Renal pelvis (tissue), 4 donors: Measurements from ENCODE around the gene CBL. TPM values are rescaled to one million over a fixed set of nuclear protein-coding genes. Genes with fewer than 3 reads are reported as not detected.

Experiments
- DNase-seq: peaks from one replicate; pipeline ENCODE4 v3.0.0-alpha.2; 2013
- polyA plus RNA-seq, 3 donors: library from polyadenylated mRNA; unstranded; fragments of 120-200 nt; gene quantifications; one replicate each; pipeline ENCODE4 v1.2.1, GENCODE V29; 2013; ENCODE audit not compliant: insufficient read length in 3 of 3

Gene CBL
- polyA plus RNA-seq, 3 donors: 17.7 to 22.5 (median 22.2) TPM

DNA sequence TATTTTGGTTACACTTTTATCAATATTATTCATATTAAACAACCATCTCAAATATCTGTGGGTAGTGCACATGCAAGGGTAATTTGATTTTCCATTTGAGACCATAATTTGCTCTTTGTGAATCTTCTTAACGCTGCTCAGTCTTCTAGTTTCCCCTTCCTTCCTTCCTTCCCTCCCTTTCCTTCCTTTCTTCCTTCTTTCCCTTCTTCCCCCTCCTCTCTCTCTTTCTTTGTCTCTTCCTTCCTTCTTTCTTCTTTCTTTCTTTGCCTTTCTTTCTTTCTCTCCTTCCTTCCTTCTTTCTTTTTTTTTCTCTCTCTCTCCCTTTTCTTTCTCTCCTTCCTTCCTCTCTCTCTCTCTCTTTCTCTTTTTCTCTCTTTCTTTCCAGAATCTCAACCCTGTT lies 124.1 kb downstream of the CBL start:
- no peak for DNase-seq

DNA sequence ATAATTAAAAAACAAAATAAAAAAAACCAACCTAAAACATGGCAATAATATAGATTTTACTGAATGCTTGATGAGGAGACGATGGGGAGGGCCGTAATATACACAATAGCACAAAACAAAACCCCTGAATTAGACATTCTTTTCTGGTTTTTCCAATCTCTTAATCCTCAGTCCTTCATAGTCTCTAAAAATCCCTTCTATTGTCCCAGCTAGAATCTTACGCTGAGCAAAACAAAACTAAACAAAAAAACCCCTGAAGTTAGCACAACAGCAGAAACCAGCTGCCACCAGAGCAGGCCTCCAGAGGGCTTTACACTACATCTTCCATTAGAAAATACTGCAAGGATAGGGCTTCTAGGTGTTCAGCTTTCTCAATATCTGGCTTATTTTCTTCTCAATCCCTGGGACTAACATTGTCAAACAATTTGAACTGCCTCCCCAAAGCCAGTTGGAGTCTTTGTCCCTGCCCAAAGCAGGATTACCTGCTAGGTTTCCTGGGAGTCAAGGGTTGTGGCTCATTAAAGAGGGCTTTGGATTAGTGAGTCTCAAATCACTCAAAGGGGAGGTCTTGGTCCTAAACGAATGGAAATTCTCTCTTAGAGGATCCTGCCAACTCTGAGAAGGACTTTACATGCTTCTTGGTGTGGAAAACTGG lies 126.1 kb downstream of the CBL start:
- DNase-seq: no peak

DNA sequence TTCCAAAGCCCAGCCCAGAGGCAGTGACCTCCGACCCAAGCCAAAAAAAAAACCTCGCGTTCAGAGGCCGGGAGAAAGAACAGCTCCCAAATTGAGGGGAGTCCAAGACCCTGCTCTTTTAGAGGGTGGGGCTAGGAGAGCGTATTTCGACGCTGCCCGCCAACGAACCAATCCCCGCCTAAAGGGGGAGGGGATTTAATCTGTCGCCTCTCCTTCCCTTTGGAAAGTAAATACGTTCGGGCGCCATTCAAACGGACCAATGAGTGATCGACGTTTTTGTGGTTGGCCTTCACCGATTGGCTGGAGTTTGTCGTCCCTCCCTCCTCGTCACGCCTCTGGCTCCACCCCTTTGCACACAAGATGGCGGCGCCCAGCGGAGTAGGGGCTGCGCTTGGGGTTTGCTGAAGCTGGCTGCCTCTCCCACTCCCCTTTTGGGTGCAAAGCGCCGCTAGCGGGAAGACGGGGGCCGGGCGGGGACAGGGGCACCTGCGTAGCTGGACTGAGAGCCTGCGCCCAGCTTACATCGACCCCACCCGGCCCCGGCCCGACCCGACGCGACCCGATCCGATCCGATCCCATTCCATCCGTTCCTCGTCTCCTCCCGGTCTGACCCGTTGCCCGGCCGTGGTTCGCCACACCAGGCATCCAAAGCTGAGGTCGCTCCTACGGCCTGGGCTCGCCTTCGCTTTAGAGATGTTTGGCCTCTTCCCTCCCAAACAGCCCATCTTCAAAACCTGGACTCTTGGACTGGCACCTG lies 128.2 kb downstream of the CBL start, which contains the start of gene RNF26:
TSS of gene RNF26 (plus strand) at position 354 of the 757 bp plus-strand sequence. CDS start 596 bp downstream, outside the sequence.
- peak; percentile 99 for DNase-seq

DNA sequence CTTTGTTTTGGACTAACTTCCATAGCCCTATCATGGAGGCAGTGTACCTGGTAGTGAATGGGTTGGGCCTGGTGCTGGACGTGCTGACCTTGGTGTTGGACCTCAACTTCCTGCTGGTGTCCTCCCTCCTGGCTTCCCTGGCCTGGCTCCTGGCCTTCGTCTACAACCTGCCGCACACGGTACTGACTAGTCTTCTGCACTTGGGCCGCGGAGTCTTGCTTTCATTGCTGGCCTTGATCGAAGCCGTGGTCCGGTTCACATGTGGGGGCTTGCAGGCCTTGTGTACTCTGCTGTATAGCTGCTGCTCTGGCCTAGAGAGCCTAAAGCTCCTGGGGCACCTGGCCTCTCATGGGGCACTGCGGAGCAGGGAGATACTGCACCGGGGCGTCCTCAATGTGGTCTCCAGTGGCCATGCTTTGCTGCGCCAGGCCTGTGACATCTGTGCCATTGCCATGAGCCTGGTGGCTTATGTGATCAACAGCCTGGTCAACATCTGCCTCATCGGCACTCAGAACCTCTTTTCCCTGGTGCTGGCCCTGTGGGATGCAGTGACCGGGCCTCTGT lies 129.0 kb downstream of the CBL start:
- no peak for DNase-seq

DNA sequence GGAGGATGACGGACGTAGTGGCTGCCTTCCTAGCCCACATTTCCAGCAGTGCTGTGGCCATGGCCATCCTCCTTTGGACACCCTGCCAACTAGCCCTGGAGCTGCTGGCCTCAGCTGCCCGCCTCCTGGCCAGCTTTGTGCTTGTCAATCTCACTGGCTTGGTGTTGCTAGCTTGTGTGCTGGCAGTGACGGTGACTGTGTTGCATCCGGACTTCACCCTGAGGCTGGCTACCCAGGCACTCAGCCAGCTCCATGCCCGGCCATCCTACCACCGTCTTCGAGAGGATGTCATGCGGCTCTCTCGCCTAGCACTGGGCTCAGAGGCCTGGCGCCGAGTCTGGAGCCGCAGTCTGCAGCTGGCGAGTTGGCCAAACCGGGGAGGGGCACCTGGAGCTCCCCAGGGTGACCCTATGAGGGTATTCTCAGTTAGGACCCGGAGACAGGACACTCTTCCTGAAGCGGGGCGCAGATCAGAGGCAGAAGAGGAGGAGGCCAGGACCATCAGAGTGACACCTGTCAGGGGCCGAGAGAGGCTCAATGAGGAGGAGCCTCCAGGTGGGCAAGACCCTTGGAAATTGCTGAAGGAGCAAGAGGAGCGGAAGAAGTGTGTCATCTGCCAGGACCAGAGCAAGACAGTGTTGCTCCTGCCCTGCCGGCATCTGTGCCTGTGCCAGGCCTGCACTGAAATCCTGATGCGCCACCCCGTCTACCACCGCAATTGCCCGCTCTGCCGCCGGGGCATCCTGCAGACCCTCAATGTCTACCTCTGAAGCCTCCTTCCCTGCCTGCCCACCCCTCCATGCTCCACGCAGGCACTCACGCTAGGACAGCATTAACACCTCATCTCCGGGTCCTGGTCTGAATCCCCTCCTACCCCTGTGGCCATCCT lies 129.8 kb downstream of the CBL start:
- DNase-seq: no peak

DNA sequence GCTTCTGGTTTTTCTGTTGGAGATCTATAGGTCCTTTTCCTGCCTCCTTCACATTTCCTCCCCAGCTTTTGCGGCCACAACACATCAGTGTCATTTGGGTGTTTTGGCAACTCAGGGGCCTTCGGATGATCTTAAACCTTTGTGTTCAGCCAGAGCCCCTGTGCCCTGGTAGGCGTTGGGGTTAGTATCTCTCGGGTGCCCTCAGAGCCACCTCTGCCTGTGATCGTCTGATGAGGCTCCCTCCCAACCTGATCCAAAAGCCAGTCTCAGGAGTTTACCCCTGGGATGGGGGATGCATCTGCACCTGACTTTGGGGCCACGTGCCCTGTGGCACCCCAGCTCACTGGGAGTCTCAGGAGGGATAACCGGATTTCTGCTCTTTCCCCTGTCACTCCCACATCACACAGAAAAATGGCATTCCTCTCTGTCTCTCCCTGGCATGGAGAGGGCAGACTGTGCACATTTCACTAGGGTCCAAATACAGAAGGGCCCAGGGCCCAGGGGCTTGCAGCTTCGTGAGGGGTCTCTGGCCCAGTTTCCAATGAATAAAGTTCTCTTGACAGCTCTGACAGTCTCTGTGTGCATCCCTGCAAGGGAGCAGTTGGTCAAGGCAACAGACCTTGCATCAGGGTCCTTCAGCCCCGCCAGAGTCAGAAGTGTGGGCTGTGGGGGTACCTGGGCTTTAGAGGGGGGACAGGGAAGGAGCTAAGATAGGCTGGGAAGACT lies 130.8 kb downstream of the CBL start:
- no peak for DNase-seq

DNA sequence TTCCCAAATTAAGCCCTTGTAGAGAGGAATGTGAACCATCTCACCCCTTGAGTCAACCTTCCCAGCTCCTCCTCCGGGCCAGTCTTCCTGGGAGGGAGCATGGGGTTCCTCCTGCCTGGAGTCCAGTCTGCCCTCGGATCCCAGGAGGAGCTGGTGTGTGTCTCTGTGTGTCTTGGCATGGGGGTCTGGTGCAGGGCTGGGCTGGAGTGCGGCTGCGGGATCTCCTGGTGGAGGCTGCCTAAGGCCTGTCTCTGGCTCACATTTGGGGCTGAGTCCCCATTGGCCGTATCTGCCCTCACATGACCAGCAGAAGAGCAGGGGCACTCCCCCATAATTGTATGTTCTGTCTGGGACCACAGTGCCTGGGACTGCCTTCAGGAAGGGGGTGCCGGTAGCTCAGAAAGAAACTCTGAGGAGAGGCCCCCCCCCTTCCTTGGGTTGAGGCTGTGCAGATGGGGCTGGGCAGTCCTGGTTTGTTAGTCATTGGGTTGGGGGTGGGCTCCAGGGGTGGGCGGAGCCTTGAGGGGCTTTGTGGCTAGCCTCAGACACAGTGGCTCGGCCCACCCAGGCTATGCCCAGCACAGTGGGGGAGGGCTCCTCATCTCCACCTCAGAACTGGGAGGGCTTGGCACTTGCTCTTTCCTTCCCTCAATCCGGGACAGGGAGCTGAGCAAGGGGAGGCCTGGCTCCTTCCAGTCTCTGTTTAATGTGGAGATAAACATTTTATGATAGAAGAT lies 131.6 kb downstream of the CBL start:
- DNase-seq: no peak

DNA sequence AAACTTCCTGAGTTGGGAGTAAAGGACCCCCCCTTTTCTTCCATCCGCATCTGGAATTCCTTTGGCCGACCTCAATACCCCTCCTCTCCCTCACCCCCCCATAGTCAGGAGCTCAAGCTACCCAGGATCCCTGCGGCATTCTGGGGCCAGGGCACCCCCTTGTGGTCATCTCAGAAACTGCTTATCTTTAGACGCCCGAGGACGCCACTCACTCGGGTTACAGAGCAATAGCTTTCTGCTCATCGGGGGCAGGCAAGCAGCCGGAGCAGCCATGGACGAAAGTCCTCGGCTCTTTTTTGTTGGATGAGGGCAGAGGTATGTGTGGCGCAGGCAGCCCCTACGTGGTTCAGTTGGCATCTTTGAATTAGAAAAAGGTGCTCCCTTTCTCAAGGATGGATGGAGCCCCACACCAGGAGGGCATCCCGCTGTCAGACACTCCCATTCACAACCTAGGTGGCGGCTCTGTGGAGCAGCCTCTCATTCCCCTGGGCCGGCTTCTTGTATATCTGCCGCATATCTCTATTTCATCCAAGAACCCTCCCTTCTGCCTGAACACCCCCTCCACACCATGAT lies 132.3 kb downstream of the CBL start:
- DNase-seq: peak; percentile 84

DNA sequence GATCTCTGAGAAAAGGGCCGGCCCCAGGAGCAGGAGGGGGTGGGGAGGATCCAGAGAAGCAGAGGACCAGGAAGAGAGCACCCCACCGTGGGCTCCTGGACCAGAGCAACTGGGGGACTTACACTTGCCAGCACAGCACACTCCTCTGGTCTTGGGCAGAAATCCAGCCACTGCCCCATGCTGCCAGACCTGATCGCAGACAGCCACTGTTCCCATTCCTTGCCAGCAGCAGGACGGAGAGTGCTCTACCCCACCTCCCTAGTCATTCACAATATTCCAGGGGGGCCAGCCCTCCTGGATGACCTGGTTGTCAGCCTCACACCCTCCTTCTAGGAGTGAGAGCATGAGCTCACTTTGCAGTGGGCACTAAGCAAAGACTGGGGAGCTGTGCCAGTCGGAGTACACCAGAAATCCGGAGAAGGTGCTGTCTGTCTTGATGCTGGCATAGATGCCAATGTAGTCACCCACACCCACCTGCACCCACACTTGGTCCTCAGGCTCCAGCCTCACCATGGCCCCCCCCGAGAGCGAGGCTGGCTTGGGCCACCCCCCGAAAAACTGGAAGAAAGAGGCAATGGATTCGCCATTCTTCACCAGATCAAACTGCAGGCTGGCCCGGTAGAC lies 132.9 kb downstream of the CBL start:
- DNase-seq: no peak

DNA sequence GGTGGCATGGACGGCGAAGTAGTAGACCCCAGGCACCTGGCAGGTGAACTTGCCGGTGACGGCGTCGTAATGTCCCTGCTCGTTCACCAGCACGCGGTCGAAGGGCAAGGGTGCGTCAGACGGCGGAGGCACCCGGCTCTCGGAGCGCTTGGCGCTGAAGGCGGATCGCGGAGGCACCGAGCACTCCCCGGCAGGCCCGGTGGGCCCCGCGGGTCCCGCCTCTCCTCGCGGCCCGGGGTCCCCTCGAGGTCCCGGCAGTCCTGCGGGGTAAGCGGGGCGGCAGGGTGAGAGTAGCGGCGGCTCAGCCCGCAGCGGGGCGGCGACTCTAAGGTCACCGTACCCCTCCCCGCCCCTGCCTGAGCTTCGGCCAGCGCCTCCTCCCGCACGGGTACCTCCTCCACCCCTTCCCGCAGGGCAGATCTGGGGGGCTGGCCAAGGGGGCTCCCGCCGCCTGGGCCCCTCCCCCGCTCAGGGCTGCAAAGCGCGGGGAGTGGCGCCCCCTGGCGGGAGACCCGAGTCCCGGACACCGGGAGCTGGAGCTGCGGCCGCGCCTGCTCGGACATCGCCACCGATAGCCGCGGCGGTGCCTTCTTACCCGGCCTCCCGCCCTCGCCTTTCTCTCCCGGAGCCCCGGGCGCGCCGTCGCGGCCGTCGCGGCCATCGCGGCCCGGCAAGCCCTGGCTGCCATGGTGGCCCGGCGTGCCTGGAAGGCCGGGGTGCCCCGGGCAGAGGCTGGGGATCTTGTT lies 133.6 kb downstream of the CBL start:
- DNase-seq: no peak

DNA sequence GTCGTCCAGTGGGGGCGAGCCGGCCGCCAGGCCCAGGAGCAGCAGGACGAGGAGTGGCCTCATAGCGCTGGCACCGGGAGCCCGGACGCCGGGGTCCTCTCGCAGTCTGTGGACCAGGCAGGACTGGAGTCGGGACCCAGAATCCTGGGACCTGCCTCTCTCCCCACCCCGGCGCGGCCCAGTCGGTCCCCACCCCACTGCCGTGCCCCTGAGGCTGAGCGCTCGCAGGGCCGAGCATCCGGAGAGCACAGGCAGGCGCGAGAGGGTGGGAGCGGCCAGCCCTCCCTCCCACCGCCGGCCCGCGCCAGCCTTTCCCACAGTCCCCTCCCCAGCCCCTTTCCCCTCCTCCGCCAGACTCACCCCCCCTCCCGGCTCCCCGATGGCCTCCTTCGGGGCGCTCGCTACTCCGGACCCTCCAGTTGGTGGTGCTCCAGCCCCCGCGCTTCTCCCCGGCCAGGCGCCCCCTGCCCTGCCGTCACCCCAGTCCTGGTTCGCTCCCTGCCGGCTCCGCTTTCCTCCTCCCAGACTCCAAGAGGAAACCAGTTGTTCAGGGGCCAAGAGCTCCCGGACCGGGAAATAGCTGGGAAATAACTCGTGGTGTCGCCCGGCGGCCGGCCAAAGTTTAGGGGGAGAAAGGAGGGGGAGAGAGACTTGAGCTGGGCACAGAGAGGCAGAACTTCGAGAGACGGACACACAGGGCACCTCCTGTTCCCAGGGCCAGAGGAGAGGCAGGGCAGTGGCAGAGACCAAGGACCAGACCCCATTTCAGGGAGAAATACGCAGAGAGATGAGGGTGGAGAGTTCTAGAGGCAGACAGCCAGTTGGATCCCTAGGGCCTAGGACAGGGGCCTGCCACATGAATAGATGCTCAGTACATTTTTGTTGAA lies 134.4 kb downstream of the CBL start, which contains the start of gene C1QTNF5:
TSS of gene C1QTNF5 (minus strand) at position 549 of the 887 bp plus-strand sequence. CDS start at position 63, 486 bp downstream.
- DNase-seq: peak; percentile 82

DNA sequence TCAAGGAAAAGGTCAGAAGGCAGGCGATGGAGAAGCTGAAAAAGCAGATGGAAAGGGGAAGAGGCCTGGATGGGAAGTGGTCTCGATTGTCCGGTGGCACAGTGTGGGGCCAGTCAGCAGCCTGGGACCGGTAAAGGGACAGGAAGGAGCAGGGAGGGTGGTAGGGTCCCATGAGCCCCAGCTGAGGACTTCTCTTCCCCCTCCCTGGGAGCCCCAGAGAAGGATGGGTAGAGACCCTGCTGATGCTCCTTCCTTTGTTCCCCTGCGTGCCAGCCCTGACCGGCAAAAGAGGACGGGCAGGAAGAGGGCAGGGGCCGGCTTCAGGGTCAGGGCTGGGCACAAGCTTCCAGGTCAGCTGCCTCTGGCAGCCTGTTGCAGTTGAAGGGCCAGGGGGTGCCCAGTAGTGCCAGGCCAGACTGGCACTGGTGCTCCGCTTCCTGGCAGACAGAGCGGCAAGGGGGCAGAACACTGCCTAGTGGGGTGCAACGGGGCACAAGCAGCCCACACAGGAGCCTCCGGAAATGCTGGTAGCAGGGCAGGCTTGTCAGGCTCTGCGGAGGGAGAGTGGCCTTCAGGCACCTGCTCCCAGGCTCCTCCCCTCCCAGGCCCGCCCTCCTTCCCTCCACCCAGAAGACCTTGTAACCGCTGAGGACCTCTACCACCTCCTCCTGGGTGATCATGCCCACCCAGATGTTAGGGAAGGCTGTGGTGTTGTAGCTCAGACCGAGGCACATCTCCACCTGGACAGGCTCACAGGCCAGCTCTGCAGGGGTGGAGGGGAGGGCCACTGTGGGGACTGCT lies 135.3 kb downstream of the CBL start:
- DNase-seq: no peak

DNA sequence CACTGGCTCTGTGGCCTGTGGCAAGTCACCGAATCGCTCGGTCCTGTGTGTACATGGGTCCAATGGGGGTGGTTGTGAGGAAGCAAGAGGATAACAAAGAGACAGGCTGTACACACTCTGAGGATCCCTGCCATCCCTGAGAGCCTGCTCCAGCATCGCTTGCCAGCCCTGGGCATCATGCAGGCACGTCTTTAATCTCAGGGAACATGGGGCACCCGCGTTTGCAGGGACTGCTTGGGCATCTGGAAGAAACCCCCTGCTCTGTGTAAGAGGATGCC lies 135.8 kb downstream of the CBL start:
- no peak for DNase-seq

DNA sequence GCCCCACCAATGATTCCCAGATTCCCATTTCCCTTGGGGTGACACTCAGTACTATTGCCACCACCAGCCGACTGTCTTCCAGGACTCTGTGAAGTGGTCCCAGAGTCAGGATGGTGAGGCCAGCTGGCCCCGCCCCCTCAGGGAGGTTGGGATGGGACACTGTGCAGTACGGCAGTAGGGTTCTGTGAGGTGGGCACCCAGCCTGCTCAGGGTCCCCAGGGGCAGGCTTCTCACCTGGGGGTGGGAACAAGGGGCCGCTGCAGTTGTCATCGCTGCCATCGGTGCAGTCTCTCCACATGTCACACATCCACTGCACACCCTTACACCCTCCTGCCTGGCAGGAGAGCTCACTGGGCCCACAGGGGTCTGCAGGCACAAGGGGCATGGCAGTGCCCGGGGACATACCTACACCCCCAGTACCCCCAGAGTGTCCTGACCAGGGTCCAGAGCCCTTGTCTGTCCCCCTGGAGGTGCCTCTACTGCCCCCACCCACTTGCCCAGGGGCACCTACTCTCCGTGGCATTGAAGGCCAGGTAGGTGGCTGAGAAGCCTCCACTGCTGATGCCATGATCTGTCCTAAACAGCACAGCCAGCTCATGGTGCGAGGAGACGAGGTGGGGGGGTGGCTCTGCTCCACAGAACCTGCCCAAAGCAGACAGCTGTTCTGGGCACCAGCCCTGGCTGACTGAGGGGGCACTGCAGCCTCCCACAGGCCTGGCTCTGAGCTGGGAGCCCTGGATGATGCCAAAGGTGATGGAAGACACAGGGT lies 136.4 kb downstream of the CBL start:
- no peak for DNase-seq

DNA sequence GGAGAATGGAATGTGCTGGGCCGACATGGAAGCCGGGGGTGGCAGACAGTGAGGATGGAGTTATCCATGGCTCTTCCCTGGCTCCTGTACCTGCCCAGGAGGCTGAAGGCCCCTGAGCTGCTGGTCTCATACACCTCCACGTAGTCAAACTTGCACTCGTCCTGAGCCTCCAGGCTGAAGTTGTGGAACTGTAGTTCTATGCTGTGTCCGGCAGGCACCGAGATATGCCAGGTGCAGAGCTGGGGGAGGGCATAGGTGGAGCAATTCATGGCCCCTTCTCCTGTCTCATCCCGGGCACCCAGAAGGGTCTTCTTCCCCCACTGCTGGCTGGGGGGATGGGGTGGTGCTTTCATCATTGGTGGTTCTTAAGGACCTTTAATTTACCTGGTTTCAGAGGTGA lies 137.6 kb downstream of the CBL start:
- DNase-seq: no peak

DNA sequence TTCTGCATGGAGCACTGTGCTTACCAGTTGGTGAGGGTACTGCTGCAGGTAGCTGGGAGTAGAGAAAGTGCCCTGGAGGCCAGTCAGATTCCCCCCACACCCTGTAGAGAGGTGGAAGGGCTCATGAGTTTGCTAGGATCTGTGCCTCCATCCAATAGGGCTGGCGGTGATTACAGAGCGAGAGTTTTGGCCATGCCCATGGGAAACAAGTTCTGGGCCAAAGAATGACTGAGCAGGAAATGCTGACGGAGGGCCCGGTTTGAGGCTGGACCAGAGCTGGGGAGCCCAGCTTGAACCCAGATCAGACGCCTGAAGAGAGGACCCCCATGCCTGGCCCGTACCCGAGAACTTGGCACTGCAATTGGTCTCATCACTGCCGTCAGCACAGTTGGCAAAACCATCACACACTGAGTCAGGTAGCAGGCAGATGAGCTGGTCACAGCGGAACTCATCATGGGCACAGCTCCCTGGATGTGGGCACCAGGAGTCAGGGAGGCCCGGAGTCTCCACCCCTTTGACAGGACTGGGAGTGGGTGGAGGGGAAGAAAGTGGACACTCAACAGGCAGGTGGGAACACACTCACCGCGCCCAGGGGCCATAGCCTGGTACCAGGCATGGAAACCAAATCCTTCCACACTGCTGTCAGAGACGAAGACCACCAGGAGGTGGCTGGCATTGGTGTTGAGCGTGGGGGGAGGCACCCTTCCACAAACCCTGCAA lies 138.3 kb downstream of the CBL start:
- DNase-seq: no peak
